Measurements from ENCODE around the gene POMP.

Gene POMP

DNA sequence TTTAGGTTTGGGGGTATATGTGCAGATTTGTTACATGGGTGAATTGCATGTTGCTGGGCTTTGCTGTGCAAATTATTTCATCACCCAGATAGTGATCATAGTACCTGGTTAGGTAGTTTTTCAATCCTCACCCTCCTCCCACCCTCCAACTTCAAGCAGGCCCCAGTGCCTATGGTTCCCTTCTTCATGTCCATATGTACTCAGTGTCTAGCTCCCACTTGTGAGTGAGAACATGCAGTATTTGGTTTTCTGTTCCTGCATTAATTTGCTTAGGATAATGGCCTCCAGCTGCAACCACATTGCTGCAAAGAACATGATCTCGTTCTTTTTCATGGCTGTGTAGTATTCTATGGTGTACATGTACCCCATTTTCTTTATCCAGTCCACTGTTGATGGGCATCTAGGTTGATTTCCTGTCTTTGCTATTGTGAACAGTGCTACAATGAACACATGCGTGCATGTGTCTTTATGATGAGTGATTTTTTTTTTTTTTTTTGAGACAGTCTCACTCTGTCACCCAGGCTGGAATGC lies 42.9 kb upstream of the POMP start:
- TF ChIP-seq, protein P1, sequence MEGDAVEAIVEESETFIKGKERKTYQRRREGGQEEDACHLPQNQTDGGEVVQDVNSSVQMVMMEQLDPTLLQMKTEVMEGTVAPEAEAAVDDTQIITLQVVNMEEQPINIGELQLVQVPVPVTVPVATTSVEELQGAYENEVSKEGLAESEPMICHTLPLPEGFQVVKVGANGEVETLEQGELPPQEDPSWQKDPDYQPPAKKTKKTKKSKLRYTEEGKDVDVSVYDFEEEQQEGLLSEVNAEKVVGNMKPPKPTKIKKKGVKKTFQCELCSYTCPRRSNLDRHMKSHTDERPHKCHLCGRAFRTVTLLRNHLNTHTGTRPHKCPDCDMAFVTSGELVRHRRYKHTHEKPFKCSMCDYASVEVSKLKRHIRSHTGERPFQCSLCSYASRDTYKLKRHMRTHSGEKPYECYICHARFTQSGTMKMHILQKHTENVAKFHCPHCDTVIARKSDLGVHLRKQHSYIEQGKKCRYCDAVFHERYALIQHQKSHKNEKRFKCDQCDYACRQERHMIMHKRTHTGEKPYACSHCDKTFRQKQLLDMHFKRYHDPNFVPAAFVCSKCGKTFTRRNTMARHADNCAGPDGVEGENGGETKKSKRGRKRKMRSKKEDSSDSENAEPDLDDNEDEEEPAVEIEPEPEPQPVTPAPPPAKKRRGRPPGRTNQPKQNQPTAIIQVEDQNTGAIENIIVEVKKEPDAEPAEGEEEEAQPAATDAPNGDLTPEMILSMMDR (conservative IDR thresholded peaks at IDR 0.05; ENCODE audit: low read depth, low read length), result no peak
- DNase-seq (ENCODE audit: low read depth), result no peak
- H3K4me3 ChIP-seq (ENCODE audit: low read depth, low read length), result no peak overlapping the region

DNA sequence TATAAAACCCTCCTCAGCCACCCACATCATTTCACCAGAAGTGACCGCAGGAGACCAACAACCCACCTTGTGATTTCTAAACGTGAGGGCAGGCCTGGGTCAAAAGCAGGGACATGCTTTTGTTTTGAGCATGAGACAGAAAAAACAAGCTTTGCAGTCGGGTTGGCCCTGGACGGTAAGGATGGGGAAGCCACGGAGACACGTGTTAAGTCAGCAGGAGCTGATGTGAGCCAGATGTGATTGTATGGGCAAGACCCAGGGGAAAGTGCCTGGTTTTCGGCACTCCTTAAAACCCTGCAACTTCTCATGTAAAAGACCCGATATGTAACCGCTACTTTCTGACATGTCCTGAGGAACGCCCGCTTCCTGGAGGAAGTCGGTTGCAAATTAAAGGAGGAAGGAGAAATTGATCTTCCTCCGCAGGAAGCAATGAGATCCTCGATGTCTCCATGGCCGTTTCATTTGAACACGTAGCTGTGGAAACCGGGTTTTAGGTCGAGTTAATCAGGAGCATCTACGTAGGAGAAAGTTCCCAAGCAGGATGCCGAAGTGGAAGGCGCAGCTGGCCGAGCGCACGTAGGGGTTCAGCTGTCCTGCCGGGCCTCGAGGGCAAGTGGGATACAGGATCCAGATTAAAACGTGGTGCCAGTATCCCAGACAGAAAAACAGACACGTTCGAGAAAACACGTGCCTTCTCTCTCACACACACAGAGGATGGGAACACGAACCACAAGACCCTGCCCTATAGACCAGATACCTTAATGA lies 40.5 kb upstream of the POMP start:
- peak overlapping the region; percentile 32 for H3K4me3 ChIP-seq (ENCODE audit: low read depth, low read length)
- TF ChIP-seq, protein P1 (conservative IDR thresholded peaks at IDR 0.05; ENCODE audit: low read depth, low read length), result no peak
- peak; percentile 42 for DNase-seq (ENCODE audit: low read depth)

DNA sequence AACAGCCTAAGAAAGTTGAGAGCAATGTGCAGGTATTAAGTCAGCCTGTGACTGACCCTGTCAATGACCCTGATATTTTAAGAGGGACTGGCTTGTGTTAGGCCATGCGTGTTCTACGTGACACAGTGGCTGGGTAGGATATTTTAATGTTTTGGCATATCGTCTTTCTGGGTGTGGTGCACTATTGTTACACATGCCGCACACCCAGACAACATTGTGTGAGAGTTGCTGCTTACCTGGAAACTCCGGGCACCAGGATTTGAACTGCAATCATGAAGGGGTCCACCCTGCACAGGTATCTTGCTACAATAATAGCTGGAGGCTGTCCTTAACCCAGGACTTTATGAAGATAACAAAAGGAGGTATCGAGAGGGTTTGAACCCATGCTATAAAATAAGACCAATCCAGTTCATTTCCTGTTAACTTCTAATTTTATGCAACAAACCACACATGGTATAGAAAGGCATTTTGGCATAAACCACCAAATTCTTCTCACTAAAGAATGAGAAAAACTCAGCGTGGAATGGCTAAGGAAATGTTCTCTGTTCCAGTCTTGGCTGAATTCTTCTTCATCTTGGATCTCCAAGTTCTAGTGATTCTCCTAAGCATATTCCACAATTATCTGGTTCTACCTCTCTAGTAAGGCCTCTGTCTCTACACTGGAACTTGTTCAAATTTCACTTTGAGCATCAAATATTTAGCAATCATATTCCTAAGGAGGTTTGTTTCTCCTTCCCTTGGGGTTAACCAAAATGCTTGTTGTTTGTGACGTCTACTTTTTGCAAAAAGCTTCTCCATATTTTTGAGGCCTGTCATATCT lies 38.7 kb upstream of the POMP start:
- no peak overlapping the region for H3K4me3 ChIP-seq (ENCODE audit: low read depth, low read length)
- peak; percentile 35 for DNase-seq (ENCODE audit: low read depth)
- TF ChIP-seq, protein P1 (conservative IDR thresholded peaks at IDR 0.05; ENCODE audit: low read depth, low read length), result no peak

DNA sequence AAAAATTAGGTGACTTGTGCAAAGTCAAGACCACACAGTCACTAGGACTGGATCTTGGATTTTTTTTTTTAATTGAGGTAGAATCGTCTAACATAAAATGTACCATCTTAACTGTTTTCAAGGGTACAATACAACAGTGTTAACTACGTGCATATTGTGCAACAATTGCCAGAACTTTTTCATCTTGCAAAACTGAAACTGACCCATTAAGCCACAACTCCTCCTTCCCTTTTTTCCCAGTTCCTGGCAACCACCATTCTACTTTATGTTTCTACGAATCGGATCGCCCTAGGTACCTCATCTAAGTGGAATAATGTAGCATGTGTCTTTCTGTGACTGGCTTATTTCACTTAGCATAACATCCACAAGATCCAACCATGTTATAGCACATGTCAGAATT lies 37.5 kb upstream of the POMP start:
- no peak for DNase-seq (ENCODE audit: low read depth)
- TF ChIP-seq, protein P1 (conservative IDR thresholded peaks at IDR 0.05; ENCODE audit: low read depth, low read length), result no peak
- H3K4me3 ChIP-seq (ENCODE audit: low read depth, low read length), result no peak overlapping the region

DNA sequence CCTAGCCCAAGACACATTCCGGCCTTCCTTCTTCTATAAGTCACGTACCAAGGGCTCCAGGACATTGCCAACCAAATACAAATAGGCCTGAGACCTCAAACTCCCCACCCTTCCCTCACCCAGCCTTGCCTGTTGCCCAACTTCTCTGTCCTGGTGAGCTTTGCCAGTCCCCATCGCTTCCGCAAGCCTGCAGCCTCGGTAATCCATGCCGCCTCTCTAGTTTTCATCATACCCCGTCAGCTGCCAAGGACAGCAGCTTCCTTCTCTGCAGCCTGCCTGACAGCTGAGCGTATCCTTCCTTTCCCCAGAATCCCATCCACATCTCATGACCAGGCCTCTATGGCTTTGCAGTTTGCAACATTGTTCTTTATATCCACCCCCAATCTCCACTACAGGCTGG lies 36.6 kb upstream of the POMP start:
- no peak overlapping the region for H3K4me3 ChIP-seq (ENCODE audit: low read depth, low read length)
- TF ChIP-seq, protein P1 (conservative IDR thresholded peaks at IDR 0.05; ENCODE audit: low read depth, low read length), result no peak
- DNase-seq (ENCODE audit: low read depth), result no peak

DNA sequence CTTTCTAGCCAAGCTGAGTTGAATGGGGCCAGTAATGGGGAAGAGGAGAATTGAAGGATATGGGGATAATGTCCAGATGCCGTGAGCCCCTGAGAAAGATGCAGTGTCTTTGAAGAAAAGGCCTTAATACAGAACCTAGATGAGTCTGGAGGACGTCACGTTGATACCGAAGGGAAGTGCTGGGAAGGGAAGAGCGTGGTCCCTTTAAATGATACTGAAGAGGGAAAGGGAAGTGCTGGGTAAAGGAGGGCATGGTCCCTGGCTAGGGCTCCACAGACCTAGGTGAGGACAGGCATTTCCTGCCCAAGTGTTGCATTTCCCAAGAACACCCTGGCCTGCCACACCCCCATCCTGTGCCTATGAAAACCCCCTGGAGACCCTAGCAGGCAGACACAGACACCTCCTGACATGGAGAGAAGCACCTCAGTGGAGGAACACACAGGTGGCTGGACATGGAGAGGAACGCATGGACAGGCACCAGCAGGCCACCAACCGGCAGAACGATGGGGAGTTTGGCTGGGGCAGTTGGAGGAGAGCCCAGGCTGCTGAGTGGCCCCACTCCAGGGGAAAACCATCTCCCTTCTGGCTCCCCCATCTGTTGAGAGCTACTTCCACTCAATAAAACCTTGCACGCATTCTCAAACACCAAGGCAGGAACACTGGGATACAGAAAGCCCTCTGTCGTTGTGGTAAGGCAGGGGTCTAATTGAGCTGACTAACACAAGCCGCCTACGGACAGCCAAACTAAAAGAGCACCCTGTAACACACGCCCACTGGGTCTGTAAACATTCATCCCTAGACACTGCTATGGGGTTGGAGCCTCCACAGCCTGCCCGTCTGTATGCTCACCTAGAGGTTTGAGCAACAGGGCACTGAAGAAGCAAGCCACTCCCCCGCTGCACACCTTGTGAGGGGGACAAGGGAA lies 34.9 kb upstream of the POMP start:
- DNase-seq (ENCODE audit: low read depth), result no peak
- TF ChIP-seq, protein P1 (conservative IDR thresholded peaks at IDR 0.05; ENCODE audit: low read depth, low read length), result peak; percentile 2

More for the DNA sequence above, 34.9 kb upstream of the POMP start:
- no peak overlapping the region for H3K4me3 ChIP-seq (ENCODE audit: low read depth, low read length)

Measured in choroid plexus epithelial cell (primary cell).